ENCODE results near the gene HOXD3. TPM values are rescaled to one million over a fixed set of nuclear protein-coding genes. Genes with fewer than 3 reads are reported as not detected.
A peak's percentile ranks its signal among the peaks of the same experiment; 100 is the strongest.

HOXD3 gene
- total RNA-seq, 1 donor from 2014 or later, result 9.8 TPM

- ATAC-seq, result peak; percentile 25
- intact Hi-C loops (cut with DNase I), result no loop called here
- DNase-seq (ENCODE audit: low spot score), result no peak
Observed at GRCh38 chr2:176187200-176187898, 30.2 kb downstream of the HOXD3 start.

GRCh38 chr2:176187899-176188773 is 31.0 kb downstream of the HOXD3 start, which contains the start of gene HOXD1:
HOXD1 (plus strand) TSS chr2:176188668; CDS start chr2:176188802, 134 bp downstream.
- ATAC-seq (peak; percentile 58), DNase-seq (ENCODE audit: low spot score) (no peak)
- intact Hi-C loops (cut with DNase I), result no loop called here

GRCh38 chr2:176188774-176189680 is 31.9 kb downstream of the HOXD3 start:
- intact Hi-C loops (cut with DNase I), result no loop called here
- peak; percentile 13 for ATAC-seq
- DNase-seq (ENCODE audit: low spot score), result no peak

GRCh38 chr2:176189681-176190641 is 32.9 kb downstream of the HOXD3 start:
- ATAC-seq, result no peak
- intact Hi-C loops (cut with DNase I), result no loop called here
- no peak for DNase-seq (ENCODE audit: low spot score)

- DNase-seq (ENCODE audit: low spot score), result no peak
- intact Hi-C loops (cut with DNase I), result no loop called here
- no peak for ATAC-seq
Observed at GRCh38 chr2:176192351-176192750, 35.2 kb downstream of the HOXD3 start.

GRCh38 chr2:176193048-176193447 is 35.9 kb downstream of the HOXD3 start:
- intact Hi-C loops (cut with DNase I), result no loop called here
- no peak for ATAC-seq

GRCh38 chr2:176199902-176200301 is 42.8 kb downstream of the HOXD3 start:
- ATAC-seq (no peak), DNase-seq (ENCODE audit: low spot score) (no peak)
- intact Hi-C loops (cut with DNase I), result no loop called here

More at GRCh38 chr2:176193048-176193447, 35.9 kb downstream of the HOXD3 start:
- DNase-seq (ENCODE audit: low spot score), result no peak

GRCh38 chr2:176200971-176201370 is 43.9 kb downstream of the HOXD3 start:
- DNase-seq (ENCODE audit: low spot score) (no peak), ATAC-seq (no peak)
- intact Hi-C loops (cut with DNase I), result no loop called here

- intact Hi-C loops (cut with DNase I), result no loop called here
- no peak for DNase-seq (ENCODE audit: low spot score)
- no peak for ATAC-seq
Observed at GRCh38 chr2:176202491-176202890, 45.4 kb downstream of the HOXD3 start.

- ATAC-seq (no peak), DNase-seq (ENCODE audit: low spot score) (no peak)
- intact Hi-C loops (cut with DNase I), result no loop called here
Observed at GRCh38 chr2:176205126-176205525, 48.0 kb downstream of the HOXD3 start.

- intact Hi-C loops (cut with DNase I), result no loop called here
- ATAC-seq, result no peak
- no peak for DNase-seq (ENCODE audit: low spot score)
Observed at GRCh38 chr2:176206136-176206535, 49.0 kb downstream of the HOXD3 start.

GRCh38 chr2:176206682-176207081 is 49.6 kb downstream of the HOXD3 start:
- no peak for ATAC-seq
- intact Hi-C loops (cut with DNase I), result no loop called here

GRCh38 chr2:176211110-176211509 is 54.0 kb downstream of the HOXD3 start:
- DNase-seq (ENCODE audit: low spot score), result no peak
- ATAC-seq, result no peak
- intact Hi-C loops (cut with DNase I), result no loop called here

More at GRCh38 chr2:176206682-176207081, 49.6 kb downstream of the HOXD3 start:
- DNase-seq (ENCODE audit: low spot score), result no peak

GRCh38 chr2:176212276-176212675 is 55.2 kb downstream of the HOXD3 start:
- ATAC-seq (no peak), DNase-seq (ENCODE audit: low spot score) (no peak)
- intact Hi-C loops (cut with DNase I), result no loop called here

- ATAC-seq (no peak), DNase-seq (ENCODE audit: low spot score) (no peak)
- intact Hi-C loops (cut with DNase I), result no loop called here
Observed at GRCh38 chr2:176213406-176213805, 56.3 kb downstream of the HOXD3 start.

All from sciatic nerve (tissue), 2 donors.